HepG2 (cell line): ENCODE data around the gene RNFT2. TPM values are rescaled to one million over a fixed set of nuclear protein-coding genes. Genes with fewer than 3 reads are reported as not detected.

ENCODE experiments used
- ATAC-seq: fragments of 200-7000 bp; cut with Tn5 transposase; 3 replicates; pipeline ENCODE4 v1.9.1; 2020; ENCODE audit warnings: mild to moderate bottlenecking, moderate library complexity
- BruUV-seq: library from RNA; stranded (reverse); fragments of 400-500 nt; replicated peaks from 2 replicates; lab custom pipeline; 2021; lab: Mats Ljungman, UMichigan
- CTCF ChIA-PET: fragments of 300-600 bp; formaldehyde crosslinking; extraction: SDS; loops from one replicate; lab custom pipeline; 2021; ENCODE audit warnings: low total read pairs, inconsistent platforms, low intra/inter-chr PET ratio; lab: Yijun Ruan, JAX
- POLR2A ChIA-PET: fragments of 350-600 bp; sonication (Branson Sonifier 250); formaldehyde crosslinking; loops from one replicate; lab custom pipeline; 2020; ENCODE audit warnings: antibody characterized with exemption, inconsistent platforms; lab: Yijun Ruan, JAX
- DNase-seq: peaks from one replicate; pipeline ENCODE4 v3.0.0-alpha.2; 2015; ENCODE audit warnings: low spot score
- FAIRE-seq: peaks from 3 replicates; lab custom pipeline; 2011; peaks lifted over from hg19 to GRCh38; lab: Jason Lieb, UNC
- H2AFZ ChIP-seq: one replicate; pipeline ENCODE4 v1.6.1; 2011; ENCODE audit warnings: low read length, inconsistent platforms
- H3K27ac ChIP-seq: fragments of 300-600 bp; 3 replicates; pipeline ENCODE4 v1.8.0; 2011; ENCODE audit warnings: mixed run types, mild to moderate bottlenecking, mixed read lengths, low read length, inconsistent platforms; ENCODE audit not compliant: insufficient read depth; ENCODE audit errors: extremely low read length
- H3K27me3 ChIP-seq, 2 experiments: fragments of 200-600 bp in 1 of 2; 2 replicates in 1 of 2; 3 replicates in 1 of 2; pipeline versions ENCODE4 v1.6.0 to v1.8.0; 2011; ENCODE audit warnings: low read length in 2 of 2, mild to moderate bottlenecking in 2 of 2, moderate library complexity in 2 of 2, inconsistent platforms in 1 of 2; ENCODE audit not compliant: insufficient read depth in 2 of 2, control insufficient read depth in 1 of 2
- H3K36me3 ChIP-seq, 2 experiments: fragments of 200-600 bp in 1 of 2; replicated peaks in 1 of 2; 2 replicates in 1 of 2; 3 replicates in 1 of 2; pipeline versions ENCODE4 v1.5.1 to v1.8.0; 2011; ENCODE audit warnings: low read length in 2 of 2, inconsistent platforms in 1 of 2; ENCODE audit not compliant: insufficient read depth in 2 of 2, control insufficient read depth in 1 of 2
- H3K4me1 ChIP-seq: 2 replicates; pipeline ENCODE4 v1.5.1; 2012; ENCODE audit warnings: low read length, inconsistent platforms; ENCODE audit not compliant: insufficient read depth
- H3K4me2 ChIP-seq: 2 replicates; pipeline ENCODE4 v1.6.0; 2011; ENCODE audit warnings: low read depth, low read length, inconsistent platforms
- H3K4me3 ChIP-seq, 3 experiments: fragments of 200-600 bp in 1 of 3; sonication (generic), shearing (Covaris generic) in 1 of 3; replicated peaks in 1 of 3; 2 replicates each; pipeline ENCODE4 v1.5.1; 2011 to 2016; ENCODE audit warnings: low read length in 3 of 3, inconsistent platforms in 2 of 3, low read depth in 2 of 3, mild to moderate bottlenecking in 2 of 3, control low read depth in 1 of 3, mixed read lengths in 1 of 3; ENCODE audit not compliant: insufficient read depth in 1 of 3
- H3K79me2 ChIP-seq: one replicate; pipeline ENCODE4 v1.6.1; 2011; ENCODE audit warnings: low read length, inconsistent platforms; ENCODE audit not compliant: insufficient read depth
- H3K9ac ChIP-seq: 2 replicates; pipeline ENCODE4 v1.6.0; 2011; ENCODE audit warnings: mild to moderate bottlenecking, low read depth, low read length, inconsistent platforms; ENCODE audit not compliant: insufficient read depth
- H3K9me3 ChIP-seq: 2 replicates; pipeline ENCODE4 v1.5.1; 2012; ENCODE audit warnings: mild to moderate bottlenecking, low read length
- H4K20me1 ChIP-seq: 2 replicates; pipeline ENCODE4 v1.6.0; 2011; ENCODE audit warnings: inconsistent platforms, mild to moderate bottlenecking, low read length, moderate library complexity; ENCODE audit not compliant: insufficient read depth
- ATF3 ChIP-seq: sonication (generic); formaldehyde crosslinking; IDR thresholded peaks from 2 replicates; pipeline ENCODE4 v1.4.0; 2020; ENCODE audit warnings: missing genetic modification reagents
- BCLAF1 ChIP-seq: fragments of 450-650 bp; IDR thresholded peaks from 2 replicates; pipeline ENCODE4 v1.6.1; 2017; ENCODE audit warnings: mild to moderate bottlenecking
- CENPT ChIP-seq: sonication (generic); formaldehyde crosslinking; IDR thresholded peaks from 2 replicates; pipeline ENCODE4 v1.8.0; 2022; ENCODE audit warnings: low read depth, mild to moderate bottlenecking, moderate library complexity, missing genetic modification reagents
- GATAD1 ChIP-seq: IDR thresholded peaks from 2 replicates; pipeline ENCODE4 v1.6.1; 2016; ENCODE audit warnings: missing genetic modification reagents, missing compliant biosample characterization
- PHF20 ChIP-seq: sonication (generic); formaldehyde crosslinking; IDR thresholded peaks from 2 replicates; pipeline ENCODE4 v1.5.0; 2020; ENCODE audit warnings: mild to moderate bottlenecking, missing genetic modification reagents
- SMC3 ChIP-seq: IDR thresholded peaks from 2 replicates; pipeline ENCODE4 v1.6.1; 2011; ENCODE audit warnings: low read length, improper control_type of control experiment
- SRSF4 ChIP-seq: fragments of 200-400 bp; formaldehyde crosslinking; IDR thresholded peaks from one replicate; pipeline ENCODE4 v1.6.1; 2018; ENCODE audit warnings: mild to moderate bottlenecking, low read depth, low read length, moderate library complexity; ENCODE audit not compliant: poor library complexity, severe bottlenecking
- ZNF12 ChIP-seq: sonication (generic); formaldehyde crosslinking; IDR thresholded peaks from 2 replicates; pipeline ENCODE4 v1.5.0; 2020; ENCODE audit warnings: missing genetic modification reagents
- ZNF34 ChIP-seq: sonication (generic); formaldehyde crosslinking; IDR thresholded peaks from 2 replicates; pipeline ENCODE4 v1.4.0; 2020; ENCODE audit warnings: mild to moderate bottlenecking, missing genetic modification reagents, borderline replicate concordance
- ZNF367 ChIP-seq: sonication (generic); formaldehyde crosslinking; IDR thresholded peaks from 2 replicates; pipeline ENCODE4 v1.4.0; 2020; ENCODE audit warnings: missing genetic modification reagents, borderline replicate concordance
- ZNF597 ChIP-seq: sonication (generic); formaldehyde crosslinking; IDR thresholded peaks from 2 replicates; pipeline ENCODE4 v1.5.0; 2020; ENCODE audit warnings: missing genetic modification reagents
- ZNF614 ChIP-seq: IDR thresholded peaks from 2 replicates; pipeline ENCODE4 v1.6.1; 2018; ENCODE audit warnings: missing biosample characterization, missing genetic modification reagents, inconsistent platforms, borderline replicate concordance
- ZNF619 ChIP-seq: sonication (generic); formaldehyde crosslinking; IDR thresholded peaks from 2 replicates; pipeline ENCODE4 v1.4.0; 2020; ENCODE audit warnings: mild to moderate bottlenecking, missing genetic modification reagents
- ZNF777 ChIP-seq: sonication (generic); formaldehyde crosslinking; IDR thresholded peaks from 2 replicates; pipeline ENCODE4 v1.4.0; 2020; ENCODE audit warnings: missing genetic modification reagents
- ZNF878 ChIP-seq: sonication (generic); formaldehyde crosslinking; IDR thresholded peaks from 2 replicates; pipeline ENCODE4 v1.8.1; 2023; ENCODE audit warnings: mild to moderate bottlenecking, missing genetic modification reagents, moderate library complexity
- ZNF891 ChIP-seq: sonication (generic); formaldehyde crosslinking; IDR thresholded peaks from 2 replicates; pipeline ENCODE4 v1.5.0; 2020; ENCODE audit warnings: mild to moderate bottlenecking, missing genetic modification reagents
- ZXDC ChIP-seq: sonication (generic); formaldehyde crosslinking; IDR thresholded peaks from 2 replicates; pipeline ENCODE4 v1.5.0; 2020; ENCODE audit warnings: mild to moderate bottlenecking, missing genetic modification reagents
- WGBS: methylation state at CpG from one replicate; pipeline ENCODE4 v1.1.6; 2017; ENCODE audit warnings: low lambda C conversion rate; 5-methylcytosine and 5-hydroxymethylcytosine counted together
- in situ Hi-C: cut with HindIII; loops from 2 replicates; pipeline ENCODE4 v1.10.0; 2017; ENCODE audit warnings: low pct_unique_long_range_greater_than_20kb; ENCODE audit not compliant: extremely low pct_ligation_motif_present
- intact Hi-C: fragments of 100-400 bp; cut with micrococcal nuclease; formaldehyde crosslinking; loops from one replicate; pipeline ENCODE4 v1.10.0; 2022; ENCODE audit not compliant: unreplicated experiment
- polyA plus RNA-seq, 8 experiments: library from polyadenylated mRNA; depleted of rRNA in 3 of 8; stranded (reverse) in 7 of 8; unstranded in 1 of 8; fragments of >200 nt; fragmentation: Illumina TruSeq in 4 of 8; extraction: Trizol in 4 of 8; gene quantifications; 2 replicates each; pipeline versions ENCODE4 v1.2.1 to v1.2.3, GENCODE V29; 2011 to 2016; ENCODE audit warnings: low read depth in 4 of 8, missing spikeins in 1 of 8, mixed read lengths in 1 of 8; ENCODE audit not compliant: insufficient read depth in 1 of 8
- total RNA-seq, 5 experiments: library from RNA; depleted of rRNA; stranded (reverse); fragments of >200 nt; fragmentation: Illumina TruSeq; extraction: Trizol; gene quantifications; 2 replicates each; pipeline ENCODE4 v1.2.3, GENCODE V29; 2016; ENCODE audit warnings: low read depth in 1 of 5

RNFT2 gene
- total and polyA plus RNA-seq, 2 of the 13 experiments (the other 11 are each of a cell fraction or from before 2014, with no cell fraction given), result 3.3 to 8.3 TPM

- TF ChIP-seq ZNF367 (CRISPR knock-in tag) (no peak), BCLAF1 (no peak), ZNF614 (CRISPR knock-in tag) (no peak), ZNF619 (no peak), ZNF597 (CRISPR knock-in tag) (no peak), ZNF12 (CRISPR knock-in tag) (no peak), ZNF878 (CRISPR knock-in tag) (no peak), ZNF34 (CRISPR knock-in tag) (no peak)
These were observed 74.1 kb downstream of the RNFT2 start (continued) for GRCh38 chr12:116812238-116812637.

- in situ Hi-C loops, result no loop called here
- ATAC-seq, result no peak
- DNase-seq, result no peak
- Histone ChIP-seq H3K36me3 (no peaks in the 10 kb centered on the region), H3K27ac (no peak overlapping the region), H3K4me2 (no peak overlapping the region), H2AFZ (no peak overlapping the region), H3K79me2 (no peaks in the 10 kb centered on the region), H3K9me3 (no peaks in the 10 kb centered on the region), H3K27me3 (no peaks in the 10 kb centered on the region), H3K4me1 (peaks cover 13% of the 10 kb centered on the region), H3K9ac (no peak overlapping the region), H4K20me1 (no peaks in the 10 kb centered on the region), H3K4me3 (no peak overlapping the region)
- intact Hi-C loops, result no loop called here
- WGBS, result 86% methylated on average over 7 of the region's 7 CpGs
- BruUV-seq, result no TSS peak
- ChIA-PET CTCF (no interaction called here), POLR2A (no interaction called here)
- no peak for FAIRE-seq
- no peak for TF ChIP-seq CENPT (CRISPR knock-in tag)
- no peak for TF ChIP-seq ZNF891
- TF ChIP-seq ZXDC (CRISPR knock-in tag), result no peak
- no peak for TF ChIP-seq ZNF777 (CRISPR knock-in tag)
- no peak for TF ChIP-seq PHF20
- no peak for TF ChIP-seq GATAD1 (CRISPR knock-in tag)
- TF ChIP-seq ATF3, result no peak
- no peak for TF ChIP-seq SMC3
- TF ChIP-seq SRSF4, result no peak
These were observed 75.3 kb downstream of the RNFT2 start for GRCh38 chr12:116813271-116814041.
